Erythroblast (primary cell): Measurements from ENCODE around the gene EIPR1.

Experiments
- GATA1 ChIP-seq: IDR thresholded peaks from 2 replicates; pipeline ENCODE4 v1.6.1; 2011; ENCODE audit warnings: low read depth, mild to moderate bottlenecking, control low read depth, low read length, moderate library complexity
- POLR2A ChIP-seq: IDR thresholded peaks from 2 replicates; pipeline ENCODE4 v1.6.1; 2011; ENCODE audit warnings: mild to moderate bottlenecking, low read length

DNA sequence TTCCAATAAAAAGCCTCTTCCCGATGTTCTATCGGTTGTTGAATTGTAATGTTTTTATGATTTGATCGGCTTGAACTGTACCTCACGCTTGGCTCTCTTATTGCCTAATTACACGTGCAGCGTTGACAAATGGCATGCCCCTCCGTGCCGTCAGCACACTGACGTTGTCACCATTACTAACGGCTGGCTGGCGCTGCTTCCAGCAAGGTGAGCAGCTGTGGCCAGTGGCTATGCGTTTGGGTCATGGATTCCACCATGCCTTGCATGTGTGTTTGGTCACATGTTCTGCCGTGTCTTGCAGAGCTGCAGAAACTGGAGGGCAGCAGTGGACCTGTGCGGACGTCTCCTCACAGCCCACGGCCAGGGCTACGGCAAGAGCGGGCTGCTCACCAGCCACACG lies 44.0 kb upstream of the EIPR1 start:
- TF ChIP-seq POLR2A (no peak), GATA1 (no peak)
